ENCODE results near the gene CCDC3. TPM values are rescaled to one million over a fixed set of nuclear protein-coding genes. Genes with fewer than 3 reads are reported as not detected.
"Not testable (repeated sequence)": the region's sequence is repeated elsewhere in the genome, so short reads cannot be mapped to it uniquely, and the experiment has no call there.

The CCDC3 gene
- total RNA-seq, 1 donor: 0.43 TPM

GRCh38 chr10:13043520-13043919, 42.0 kb upstream of the CCDC3 start:
- H3K4me3 ChIP-seq (ENCODE audit: low read depth, low read length): no peak overlapping the region
- no peak for TF ChIP-seq CTCF (IDR thresholded peaks at IDR 0.05; ENCODE audit: insufficient read depth, low read depth, low read length)
- no peak for DNase-seq (ENCODE audit: low read depth)

- TF ChIP-seq CTCF (IDR thresholded peaks at IDR 0.05; ENCODE audit: insufficient read depth, low read depth, low read length): no peak
- no peak overlapping the region for H3K4me3 ChIP-seq (ENCODE audit: low read depth, low read length)
- no peak for DNase-seq (ENCODE audit: low read depth)
These were observed 38.2 kb upstream of the CCDC3 start for GRCh38 chr10:13039761-13040160.

- no peak for DNase-seq (ENCODE audit: low read depth)
- H3K4me3 ChIP-seq (ENCODE audit: low read depth, low read length): no peak overlapping the region
- TF ChIP-seq CTCF (IDR thresholded peaks at IDR 0.05; ENCODE audit: insufficient read depth, low read depth, low read length): no peak
These were observed 36.9 kb upstream of the CCDC3 start for GRCh38 chr10:13038391-13038790.

- no peak for TF ChIP-seq CTCF (IDR thresholded peaks at IDR 0.05; ENCODE audit: insufficient read depth, low read depth, low read length)
- H3K4me3 ChIP-seq (ENCODE audit: low read depth, low read length): no peak overlapping the region
- no peak for DNase-seq (ENCODE audit: low read depth)
These were observed 36.3 kb upstream of the CCDC3 start for GRCh38 chr10:13037832-13038231.

- TF ChIP-seq CTCF (IDR thresholded peaks at IDR 0.05; ENCODE audit: insufficient read depth, low read depth, low read length): no peak
- no peak overlapping the region for H3K4me3 ChIP-seq (ENCODE audit: low read depth, low read length)
- no peak for DNase-seq (ENCODE audit: low read depth)
These were observed 35.3 kb upstream of the CCDC3 start for GRCh38 chr10:13036841-13037240.

- DNase-seq (ENCODE audit: low read depth); H3K4me3 ChIP-seq (ENCODE audit: low read depth, low read length): not testable (repeated sequence)
These were observed 34.2 kb upstream of the CCDC3 start for GRCh38 chr10:13035731-13036130.

- DNase-seq (ENCODE audit: low read depth): no peak
- H3K4me3 ChIP-seq (ENCODE audit: low read depth, low read length): no peak overlapping the region
- no peak for TF ChIP-seq CTCF (IDR thresholded peaks at IDR 0.05; ENCODE audit: insufficient read depth, low read depth, low read length)
These were observed 25.4 kb upstream of the CCDC3 start for GRCh38 chr10:13026873-13027272.
